Activated CD4-positive, alpha-beta T cell treated with anti-CD3 and anti-CD28 coated beads, Interleukin-2, amount 50 U/mL, for 24 hours (primary cell): Measurements from ENCODE around the gene MAST4.

Source experiments
- DNase-seq, 2 donors: peaks; one replicate each; pipeline ENCODE4 v3.0.0-alpha.2; 2020; ENCODE audit warnings: low read depth in 1 of 2, low spot score in 1 of 2

Gene MAST4

DNA sequence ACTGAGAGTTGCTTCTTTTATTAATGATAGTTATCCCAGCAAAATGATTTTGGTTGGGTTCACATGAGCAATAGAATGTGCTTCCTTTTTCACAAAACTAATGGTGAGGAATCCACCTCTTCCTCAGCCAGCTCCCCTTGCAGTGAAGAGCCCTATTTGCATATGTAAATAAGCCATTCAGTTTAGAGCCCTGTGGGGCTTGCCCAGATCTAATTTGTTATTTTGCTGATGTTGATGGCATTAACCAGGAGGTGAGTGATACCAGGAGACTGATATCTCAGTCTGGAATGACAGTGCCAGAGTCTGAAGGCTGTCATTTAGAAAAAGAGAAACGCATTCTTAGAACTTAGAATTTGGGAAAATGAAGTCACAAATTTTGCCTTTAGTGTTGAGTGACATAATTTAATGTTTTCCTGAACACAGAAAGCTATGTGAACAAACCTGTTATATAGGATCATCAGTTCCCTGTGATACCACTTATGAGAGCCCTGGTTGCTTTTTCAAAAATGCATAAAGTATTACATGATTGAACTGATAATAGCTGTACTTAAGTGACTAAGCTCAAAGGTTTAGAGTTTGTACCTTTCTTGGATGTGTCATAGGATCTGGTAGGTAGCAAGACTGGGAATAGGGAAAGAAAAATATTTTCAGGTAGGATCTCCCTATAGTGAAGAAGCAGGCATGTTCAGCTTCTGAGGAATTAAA, 271.6 kb downstream of the MAST4 start:
- no peak for DNase-seq

GRCh38 chr5:66869347-66869746, 273.2 kb downstream of the MAST4 start:
- DNase-seq = no peak

DNA sequence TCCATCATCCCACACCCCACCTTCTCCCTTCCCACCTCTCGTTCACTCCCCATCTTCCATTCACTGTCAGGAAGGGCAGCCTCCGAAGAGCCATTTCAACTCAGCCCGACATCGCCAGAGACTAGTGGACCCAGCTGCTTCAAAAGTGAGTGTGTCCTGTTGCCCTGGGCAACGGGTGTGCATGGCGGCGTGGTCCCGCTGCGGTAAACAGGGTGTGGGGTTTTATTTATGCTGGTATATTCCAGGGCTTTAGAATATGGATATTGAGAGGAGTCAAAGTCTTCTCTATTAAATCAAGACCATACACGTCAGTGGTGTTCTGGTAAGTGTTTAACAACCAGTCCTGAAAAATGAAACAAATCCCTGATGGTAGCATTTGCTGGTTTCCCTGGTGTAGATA, 274.5 kb downstream of the MAST4 start:
- no peak for DNase-seq

- no peak for DNase-seq
Measured at GRCh38 chr5:66871651-66872050, 275.5 kb downstream of the MAST4 start.

DNA sequence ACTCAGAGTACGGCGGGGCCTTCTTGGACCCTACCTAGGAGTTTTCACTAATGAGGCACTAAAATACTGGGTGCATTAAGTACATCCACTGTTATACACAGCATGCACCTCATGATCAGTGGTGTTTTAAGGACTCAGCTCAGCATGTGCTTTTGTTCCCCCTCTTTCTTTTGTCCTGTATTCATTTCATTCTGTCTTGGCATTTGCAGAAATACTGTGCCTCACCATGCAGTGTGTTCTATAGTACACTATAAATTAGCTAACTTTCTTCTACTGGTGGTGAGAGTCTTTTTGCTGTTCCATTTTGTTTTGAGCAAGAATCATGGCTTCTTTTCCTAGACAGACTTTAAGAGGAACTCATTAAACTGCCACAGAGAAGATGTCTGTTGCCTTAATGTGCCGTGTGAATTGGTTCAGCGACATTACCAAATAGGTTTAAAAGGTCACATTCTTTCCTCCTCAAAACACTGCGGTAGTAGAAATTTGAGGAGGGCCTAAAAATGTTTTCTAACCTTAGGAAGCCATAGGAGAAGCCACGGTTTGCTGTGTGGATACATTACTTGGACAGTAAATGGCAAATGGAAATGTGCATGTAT, 276.6 kb downstream of the MAST4 start:
- no peak for DNase-seq

DNA sequence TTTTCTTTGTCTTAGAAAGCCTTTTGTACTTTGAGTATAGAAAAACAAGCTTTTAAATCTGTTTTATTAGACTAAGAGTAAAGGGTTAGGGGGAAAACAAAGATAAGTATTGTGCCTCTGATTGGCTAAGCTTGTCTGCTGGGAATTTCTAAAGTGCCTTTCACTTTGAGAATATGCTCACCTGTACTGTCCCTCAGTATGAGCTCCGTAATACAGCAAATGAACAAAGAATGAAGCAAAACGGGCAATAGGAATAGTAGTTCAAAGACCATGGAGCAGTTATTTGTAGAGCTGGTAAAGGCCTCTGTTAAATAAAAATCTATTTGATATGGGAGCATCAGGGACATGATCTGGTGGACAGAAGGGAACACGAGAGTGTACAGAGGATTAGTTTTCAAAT, 277.8 kb downstream of the MAST4 start:
- DNase-seq = no peak

DNA sequence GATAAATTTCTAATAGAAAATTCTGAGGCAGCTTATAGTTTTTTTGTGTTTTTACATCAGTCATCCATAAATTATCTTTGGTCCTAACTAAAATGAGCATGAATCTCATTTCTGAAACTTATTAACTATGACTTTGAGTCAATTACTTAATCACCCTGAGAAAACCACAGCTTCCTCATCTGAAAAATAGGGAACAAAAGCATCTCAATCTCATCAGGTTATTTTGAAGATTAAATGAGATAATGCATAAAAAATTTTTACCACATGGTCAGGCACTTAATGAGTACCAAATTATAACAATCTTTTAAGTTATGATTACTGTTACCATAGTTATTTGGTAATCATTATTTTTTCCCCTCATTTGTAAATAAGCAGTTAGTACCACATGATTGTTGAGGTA, 279.1 kb downstream of the MAST4 start:
- DNase-seq = no peak

GRCh38 chr5:66876266-66876807, 280.1 kb downstream of the MAST4 start:
- DNase-seq = no peak

DNA sequence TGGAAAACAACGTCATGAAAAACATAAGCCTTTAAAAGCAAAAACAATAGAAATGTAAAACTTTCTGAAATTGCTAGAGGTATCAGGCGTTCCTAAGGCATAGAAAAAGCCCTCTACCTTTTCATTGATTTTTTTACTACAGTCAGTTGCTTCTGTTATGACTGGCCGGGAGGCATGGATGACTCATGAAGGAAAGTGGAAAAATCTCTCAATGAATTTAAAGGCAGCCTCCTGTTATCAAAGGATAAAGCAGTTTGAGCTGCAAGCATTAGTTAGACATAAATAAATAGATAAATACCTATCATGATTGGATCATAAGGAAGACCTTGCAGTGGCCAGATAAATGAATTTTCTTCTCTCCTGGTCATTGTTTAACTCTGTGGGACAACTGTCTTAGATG, 281.6 kb downstream of the MAST4 start:
- no peak for DNase-seq

- no peak for DNase-seq
Measured at GRCh38 chr5:66880401-66880800, 284.2 kb downstream of the MAST4 start.

DNA sequence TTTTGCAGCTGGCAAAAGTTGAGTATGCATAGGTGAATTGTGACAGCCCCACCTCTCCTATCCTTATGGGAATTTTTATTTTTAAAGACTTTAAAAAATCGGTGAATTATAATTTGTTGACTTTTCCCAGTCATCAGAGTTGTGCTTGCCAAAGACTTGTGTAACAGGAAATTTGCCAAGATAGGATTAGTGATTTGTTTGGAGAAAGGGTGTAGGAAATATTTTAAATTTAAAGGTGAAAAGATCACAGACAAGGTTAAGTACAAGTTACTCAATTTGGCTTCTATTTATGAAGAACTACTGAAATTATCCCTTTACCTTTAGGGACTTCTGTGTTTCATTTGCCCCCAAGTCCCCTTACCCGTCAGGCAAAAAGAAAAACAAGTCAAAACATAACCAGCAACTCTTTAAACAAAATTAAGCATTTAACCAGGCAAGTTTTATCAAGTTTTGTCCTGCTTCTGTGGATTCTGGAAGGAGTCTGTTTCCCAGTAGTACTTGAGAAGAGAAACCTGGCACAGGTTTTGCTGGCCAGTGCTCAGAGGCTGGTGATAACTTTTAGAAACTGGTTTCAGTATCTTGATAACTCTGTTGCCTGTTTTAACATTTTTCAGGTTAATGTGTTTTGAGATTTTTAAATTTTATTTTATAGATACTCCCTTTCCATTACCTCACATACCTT, 285.4 kb downstream of the MAST4 start:
- DNase-seq = no peak

GRCh38 chr5:66882606-66883227, 286.5 kb downstream of the MAST4 start:
- no peak for DNase-seq

DNA sequence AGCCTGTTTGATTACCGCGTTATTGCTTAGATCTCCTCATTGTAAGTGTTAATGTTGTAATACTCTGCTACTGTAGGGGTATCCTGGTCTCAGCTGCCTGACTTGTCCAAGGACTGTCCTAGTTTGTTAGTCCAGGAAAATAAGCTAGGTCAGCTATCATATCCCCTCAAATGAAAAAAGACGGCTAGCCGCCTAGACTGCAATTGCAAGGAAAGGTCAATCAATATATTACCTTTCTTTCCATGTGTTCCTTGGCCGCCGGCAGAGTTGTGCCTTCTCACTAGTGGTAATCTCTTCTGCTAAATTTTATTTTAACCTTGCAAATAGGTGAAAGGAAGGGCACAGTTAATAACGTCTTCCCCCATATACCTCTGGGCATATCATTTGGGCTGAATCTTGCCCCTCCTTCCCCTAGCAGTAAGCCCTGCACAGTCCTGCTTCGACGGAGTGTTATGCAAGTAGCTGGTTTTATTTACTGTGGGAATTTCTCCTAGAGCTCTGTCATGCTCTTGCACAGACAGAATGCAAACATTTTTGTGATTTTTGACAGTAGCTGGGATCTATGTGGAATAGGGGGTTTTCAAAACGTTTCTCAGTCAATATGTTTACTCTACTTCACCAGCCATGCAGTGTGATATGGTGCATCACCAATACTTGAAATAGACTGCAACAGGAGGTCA, 288.5 kb downstream of the MAST4 start:
- DNase-seq = no peak

DNA sequence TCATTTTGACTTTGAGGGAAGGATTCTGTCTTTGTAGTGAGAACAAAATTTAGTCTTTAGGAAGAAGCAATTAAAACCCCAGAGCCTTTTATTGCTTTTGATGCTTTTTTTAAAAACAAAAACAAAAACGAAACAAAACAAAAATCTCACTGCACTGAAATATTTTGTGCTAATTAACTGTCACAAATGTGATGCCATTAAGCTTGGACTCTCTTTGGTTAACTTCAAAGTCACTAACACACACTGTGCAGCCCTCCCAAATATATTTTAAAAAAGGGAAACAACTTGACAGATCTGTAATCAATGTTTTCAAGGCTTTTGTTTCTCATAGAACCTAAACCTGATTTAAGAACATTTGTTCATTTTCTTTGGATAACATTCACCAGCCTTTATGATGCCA, 290.7 kb downstream of the MAST4 start:
- DNase-seq = no peak

DNA sequence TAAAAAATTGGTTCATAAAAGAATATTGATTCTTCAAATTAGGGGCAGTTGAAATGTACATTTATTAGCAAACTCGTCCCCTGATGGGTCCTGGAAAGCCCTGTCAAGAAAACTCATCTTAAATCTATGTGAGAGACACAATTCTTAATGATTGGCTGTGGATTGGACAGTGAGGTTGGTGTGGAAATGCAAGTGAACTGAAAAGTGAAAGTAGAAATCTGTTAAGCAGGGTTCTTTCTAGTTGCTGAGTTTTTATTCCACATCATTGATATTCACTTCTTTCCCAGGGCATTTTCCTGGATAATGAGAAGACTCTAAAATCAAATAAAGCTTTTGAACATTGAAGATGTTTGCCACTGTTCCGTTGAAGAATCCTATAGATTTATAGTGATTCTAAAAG, 292.4 kb downstream of the MAST4 start:
- no peak for DNase-seq

DNA sequence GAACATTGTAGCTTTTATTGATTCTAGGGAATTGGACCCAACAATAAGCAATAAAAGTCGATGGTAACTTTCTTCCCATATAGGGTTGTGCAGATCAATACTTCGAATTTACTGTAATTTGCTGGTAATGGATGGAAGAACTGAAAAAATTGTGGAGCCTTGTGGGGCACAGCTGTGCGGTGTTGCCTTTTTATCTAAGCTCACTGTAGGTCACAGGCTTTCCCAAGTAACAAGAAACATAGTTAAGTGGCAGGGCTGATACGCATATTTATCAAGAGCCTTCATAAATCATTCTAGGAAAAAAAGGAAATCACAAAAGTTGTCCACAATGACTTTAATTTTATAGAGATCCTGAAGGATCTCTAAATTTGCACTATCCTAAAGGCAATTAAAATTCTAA, 292.9 kb downstream of the MAST4 start:
- DNase-seq = no peak

DNA sequence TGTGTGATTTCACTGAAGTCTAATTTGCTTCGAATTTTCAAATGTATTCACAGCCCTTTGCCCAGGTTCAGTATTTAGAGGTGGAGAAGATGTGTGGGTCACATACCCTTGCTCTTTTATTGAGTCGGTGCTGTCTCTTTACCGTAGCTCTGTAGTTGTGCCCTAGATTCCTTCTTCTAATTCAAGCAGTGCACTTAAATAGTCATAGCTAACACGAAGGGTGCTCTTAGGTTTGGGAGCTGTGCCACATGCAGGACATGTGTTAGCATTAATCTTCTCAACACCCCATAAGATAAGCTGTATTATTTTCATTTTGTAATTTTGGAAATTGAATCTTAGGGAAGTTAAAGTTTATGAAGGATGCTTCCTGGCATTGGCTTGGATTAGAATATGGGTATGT, 293.3 kb downstream of the MAST4 start:
- no peak for DNase-seq

DNA sequence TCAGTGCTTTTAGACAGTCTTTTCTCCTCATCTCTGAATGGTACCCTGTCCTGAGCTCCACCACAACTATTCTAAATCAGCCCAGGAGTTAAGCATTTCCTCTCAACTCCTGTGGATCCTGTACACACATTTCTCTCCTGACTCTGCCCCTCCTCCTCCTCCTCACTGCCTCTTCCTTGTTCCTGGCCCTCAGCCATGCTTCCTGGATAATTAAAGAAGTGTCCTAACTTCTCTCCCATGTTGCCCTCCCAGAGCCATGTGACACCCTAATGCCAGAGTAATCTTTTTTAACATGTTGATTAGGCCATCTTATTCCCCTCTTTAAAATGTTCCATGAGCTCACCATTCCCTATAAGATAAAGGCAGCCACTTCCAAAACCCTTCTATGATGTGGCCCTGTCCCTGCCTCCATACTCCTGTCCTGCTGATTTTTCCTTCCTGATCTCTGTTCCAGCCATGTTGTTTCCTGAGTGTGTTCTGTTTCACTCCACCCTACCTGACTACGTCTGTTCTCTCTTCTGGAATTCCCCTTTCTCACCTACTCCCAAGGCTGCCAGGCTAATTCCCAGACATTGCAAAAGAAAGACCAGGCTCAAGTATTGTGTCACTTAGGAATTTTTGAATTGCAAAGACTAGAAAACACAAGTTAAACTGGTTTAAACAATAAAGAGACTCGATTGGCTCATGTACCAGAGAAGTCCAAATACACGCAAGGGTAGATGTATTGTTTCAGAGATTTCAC, 295.2 kb downstream of the MAST4 start:
- no peak for DNase-seq

DNA sequence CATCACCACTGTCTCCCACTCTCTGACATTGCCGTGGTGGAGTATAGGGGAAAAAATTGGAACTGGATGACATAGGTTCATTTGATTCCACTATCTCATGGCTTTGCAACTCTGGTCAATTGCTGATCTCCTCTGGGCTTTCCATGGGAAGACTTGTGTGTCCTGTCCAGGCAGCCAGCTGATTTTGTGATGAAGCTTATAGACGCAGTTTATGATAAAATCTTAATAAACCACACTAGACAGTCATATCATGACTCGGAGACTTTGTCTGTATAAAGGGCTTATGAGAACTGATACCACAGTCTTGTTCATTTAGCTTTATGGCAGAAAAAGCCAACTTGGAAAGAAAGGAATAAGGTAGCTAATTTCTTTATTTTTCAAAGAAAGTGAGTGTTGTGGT, 296.5 kb downstream of the MAST4 start:
- DNase-seq = no peak

GRCh38 chr5:66894480-66895240, 298.5 kb downstream of the MAST4 start:
- DNase-seq = no peak
